ENCODE measurements around the gene ANTXR1. TPM values are rescaled to one million over a fixed set of nuclear protein-coding genes. Genes with fewer than 3 reads are reported as not detected.
"Not testable (repeated sequence)": the region's sequence is repeated elsewhere in the genome, so short reads cannot be mapped to it uniquely, and the experiment has no call there.

The ANTXR1 gene
- polyA plus RNA-seq, 3 donors from 2014 or later = not detected

DNA sequence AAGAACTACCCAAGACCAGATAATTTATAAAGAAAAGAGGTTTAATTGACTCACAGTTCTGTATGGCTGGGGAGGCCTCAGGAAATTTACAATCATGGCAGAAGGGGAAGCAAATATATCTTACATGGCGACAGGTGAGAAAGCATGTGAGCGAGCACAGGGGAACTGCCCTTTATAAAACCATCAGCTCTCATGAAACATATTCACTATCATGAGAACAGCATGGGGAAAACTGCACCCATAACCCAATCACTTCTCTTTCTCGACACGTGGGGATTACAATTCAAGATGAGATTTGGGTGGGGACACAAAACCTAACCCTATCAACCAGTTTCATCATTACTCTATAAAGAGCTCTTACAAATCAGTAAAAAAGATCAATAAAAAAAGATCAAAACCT is 222.9 kb downstream of the ANTXR1 start:
- peaks cover 5 to 23% (median 6%) of the 10 kb centered on the region in 3 donors for H3K27me3 Mint-ChIP-seq (ENCODE audit: low read depth in 3 of 3)

DNA sequence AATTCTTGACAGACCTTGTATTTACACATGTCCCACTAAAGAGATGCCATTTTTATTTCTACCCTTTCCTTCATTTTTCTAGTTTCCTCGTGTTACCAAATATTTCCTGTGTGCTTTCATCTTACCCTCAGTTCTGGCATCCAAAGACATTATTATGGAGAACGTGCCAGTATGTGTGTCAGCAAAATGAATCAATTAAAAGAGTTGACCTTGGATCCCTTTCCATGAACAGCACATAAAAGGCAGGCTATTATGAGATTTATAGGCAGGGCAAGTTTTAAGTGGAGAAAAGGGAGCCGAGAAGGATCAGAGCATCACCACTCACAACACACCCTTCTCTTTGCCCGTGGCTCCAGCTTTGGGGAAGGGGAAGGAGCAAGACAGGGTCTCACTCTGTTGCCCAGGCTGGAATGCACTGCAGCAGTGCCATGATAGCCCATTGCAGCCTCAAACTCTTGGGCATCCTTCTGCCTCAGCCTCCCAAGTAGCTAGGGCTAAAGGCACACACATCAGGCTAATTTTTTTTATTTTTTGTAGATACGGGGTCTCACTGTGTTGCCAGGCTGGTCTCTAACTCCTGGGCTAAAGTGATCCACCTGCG is 224.2 kb downstream of the ANTXR1 start:
- Mint-ChIP-seq H3K9me3 (no peaks in the 10 kb centered on the region), H3K27me3 (ENCODE audit: low read depth in 3 of 3) (peaks cover 0 to 17% (median 2%) of the 10 kb centered on the region in 3 donors), H3K36me3 (no peaks in the 10 kb centered on the region), H3K27ac (no peak overlapping the region), H3K4me3 (no peak overlapping the region), H3K4me1 (no peaks in the 10 kb centered on the region)
- DNase-seq = no peak

More for the DNA sequence above, 222.9 kb downstream of the ANTXR1 start:
- not testable (repeated sequence) for H3K36me3 Mint-ChIP-seq, DNase-seq, H3K27ac Mint-ChIP-seq, H3K4me3 Mint-ChIP-seq, H3K9me3 Mint-ChIP-seq, H3K4me1 Mint-ChIP-seq

- no peak overlapping the region for H3K27ac Mint-ChIP-seq
- H3K4me3 Mint-ChIP-seq = no peak overlapping the region
- no peaks in the 10 kb centered on the region for H3K36me3 Mint-ChIP-seq
- no peaks in the 10 kb centered on the region for H3K9me3 Mint-ChIP-seq
- no peaks in the 10 kb centered on the region for H3K4me1 Mint-ChIP-seq
- H3K27me3 Mint-ChIP-seq (ENCODE audit: low read depth in 3 of 3) = peaks cover 0 to 15% (median 2%) of the 10 kb centered on the region in 3 donors
- DNase-seq = no peak
These were observed 225.6 kb downstream of the ANTXR1 start for GRCh38 chr2:69238449-69239031.

DNA sequence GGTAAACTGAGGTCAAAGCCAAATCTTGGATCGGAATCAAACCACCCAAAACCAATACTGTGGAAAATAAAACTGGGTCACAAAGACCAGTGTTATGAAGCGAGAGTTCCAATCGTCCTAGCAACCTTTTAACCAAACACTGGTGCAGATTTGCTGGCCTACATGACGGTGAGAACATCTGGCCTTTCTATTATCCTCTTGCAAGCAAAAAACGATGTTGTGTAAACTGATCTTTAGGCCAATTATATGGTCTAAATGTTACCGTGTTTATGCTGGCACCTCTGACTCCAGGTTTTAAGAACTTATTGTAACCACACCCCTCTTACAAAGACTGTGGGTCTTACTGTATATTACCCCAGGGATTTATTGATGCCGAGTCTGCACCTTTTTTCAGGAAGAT is 228.1 kb downstream of the ANTXR1 start:
- H3K4me3 Mint-ChIP-seq = no peak overlapping the region
- no peaks in the 10 kb centered on the region for H3K36me3 Mint-ChIP-seq
- DNase-seq = no peak
- H3K9me3 Mint-ChIP-seq = no peaks in the 10 kb centered on the region
- H3K27me3 Mint-ChIP-seq (ENCODE audit: low read depth in 3 of 3) = peaks cover 0 to 8% (median 3%) of the 10 kb centered on the region in 3 donors
- H3K27ac Mint-ChIP-seq = no peak overlapping the region
- H3K4me1 Mint-ChIP-seq = no peaks in the 10 kb centered on the region

GRCh38 chr2:69241664-69242514 is 228.9 kb downstream of the ANTXR1 start:
- H3K27me3 Mint-ChIP-seq (ENCODE audit: low read depth in 3 of 3) = peaks cover 2 to 8% (median 3%) of the 10 kb centered on the region in 3 donors
- no peak for DNase-seq
- H3K9me3 Mint-ChIP-seq = no peaks in the 10 kb centered on the region
- H3K27ac Mint-ChIP-seq = no peak overlapping the region
- no peaks in the 10 kb centered on the region for H3K36me3 Mint-ChIP-seq
- no peaks in the 10 kb centered on the region for H3K4me1 Mint-ChIP-seq
- H3K4me3 Mint-ChIP-seq = no peak overlapping the region

- Mint-ChIP-seq H3K4me3 (no peak overlapping the region), H3K9me3 (peaks cover 0 to 3% (median 0%) of the 10 kb centered on the region in 6 donors), H3K4me1 (no peaks in the 10 kb centered on the region), H3K36me3 (no peaks in the 10 kb centered on the region), H3K27me3 (ENCODE audit: low read depth in 3 of 3) (peaks cover 2 to 10% (median 3%) of the 10 kb centered on the region in 3 donors), H3K27ac (no peak overlapping the region)
- DNase-seq = no peak
These were observed 229.7 kb downstream of the ANTXR1 start for GRCh38 chr2:69242651-69243051.

GRCh38 chr2:69243652-69244051 is 230.7 kb downstream of the ANTXR1 start:
- peaks cover 0 to 3% (median 0%) of the 10 kb centered on the region in 6 donors for H3K9me3 Mint-ChIP-seq
- H3K27me3 Mint-ChIP-seq (ENCODE audit: low read depth in 3 of 3) = peaks cover 2 to 10% (median 3%) of the 10 kb centered on the region in 3 donors
- DNase-seq = no peak

GRCh38 chr2:69244882-69245281 is 231.9 kb downstream of the ANTXR1 start:
- peaks cover 0 to 3% (median 0%) of the 10 kb centered on the region in 6 donors for H3K9me3 Mint-ChIP-seq

More at GRCh38 chr2:69243652-69244051, 230.7 kb downstream of the ANTXR1 start:
- Mint-ChIP-seq H3K27ac (no peak overlapping the region), H3K4me3 (no peak overlapping the region), H3K36me3 (no peaks in the 10 kb centered on the region), H3K4me1 (no peaks in the 10 kb centered on the region)

GRCh38 chr2:69247583-69247982 is 234.6 kb downstream of the ANTXR1 start:
- no peak for DNase-seq
- peaks cover 4 to 13% (median 6%) of the 10 kb centered on the region in 3 donors for H3K27me3 Mint-ChIP-seq (ENCODE audit: low read depth in 3 of 3)
- H3K4me3 Mint-ChIP-seq = no peak overlapping the region
- no peak overlapping the region for H3K27ac Mint-ChIP-seq
- no peaks in the 10 kb centered on the region for H3K4me1 Mint-ChIP-seq
- H3K36me3 Mint-ChIP-seq = no peaks in the 10 kb centered on the region
- peaks cover 0 to 3% (median 0%) of the 10 kb centered on the region in 6 donors for H3K9me3 Mint-ChIP-seq

More at GRCh38 chr2:69244882-69245281, 231.9 kb downstream of the ANTXR1 start:
- no peak overlapping the region for H3K4me3 Mint-ChIP-seq
- no peak for DNase-seq
- H3K4me1 Mint-ChIP-seq = no peaks in the 10 kb centered on the region
- no peaks in the 10 kb centered on the region for H3K36me3 Mint-ChIP-seq
- H3K27ac Mint-ChIP-seq = no peak overlapping the region
- H3K27me3 Mint-ChIP-seq (ENCODE audit: low read depth in 3 of 3) = peaks cover 2 to 10% (median 4%) of the 10 kb centered on the region in 3 donors

DNA sequence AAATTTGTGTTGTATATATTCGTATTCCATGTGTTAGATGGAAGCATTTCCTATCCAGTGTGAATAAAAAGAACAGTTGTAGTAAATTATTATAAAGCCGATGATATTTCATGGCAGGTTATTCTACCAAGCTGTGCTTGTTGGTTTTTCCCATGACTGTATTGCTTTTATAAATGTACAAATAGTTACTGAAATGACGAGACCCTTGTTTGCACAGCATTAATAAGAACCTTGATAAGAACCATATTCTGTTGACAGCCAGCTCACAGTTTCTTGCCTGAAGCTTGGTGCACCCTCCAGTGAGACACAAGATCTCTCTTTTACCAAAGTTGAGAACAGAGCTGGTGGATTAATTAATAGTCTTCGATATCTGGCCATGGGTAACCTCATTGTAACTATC is 235.3 kb downstream of the ANTXR1 start:
- peaks cover 0 to 3% (median 0%) of the 10 kb centered on the region in 6 donors for H3K9me3 Mint-ChIP-seq
- peaks cover 4 to 12% (median 6%) of the 10 kb centered on the region in 3 donors for H3K27me3 Mint-ChIP-seq (ENCODE audit: low read depth in 3 of 3)
- H3K4me1 Mint-ChIP-seq = no peaks in the 10 kb centered on the region
- DNase-seq = no peak
- H3K36me3 Mint-ChIP-seq = no peaks in the 10 kb centered on the region
- no peak overlapping the region for H3K4me3 Mint-ChIP-seq
- H3K27ac Mint-ChIP-seq = no peak overlapping the region

GRCh38 chr2:69250981-69251380 is 238.0 kb downstream of the ANTXR1 start:
- DNase-seq = no peak
- H3K27ac Mint-ChIP-seq = no peak overlapping the region
- peaks cover 0 to 3% (median 0%) of the 10 kb centered on the region in 6 donors for H3K9me3 Mint-ChIP-seq
- no peaks in the 10 kb centered on the region for H3K36me3 Mint-ChIP-seq
- H3K27me3 Mint-ChIP-seq (ENCODE audit: low read depth in 3 of 3) = peaks cover 5 to 18% (median 6%) of the 10 kb centered on the region in 3 donors
- H3K4me3 Mint-ChIP-seq = no peak overlapping the region
- H3K4me1 Mint-ChIP-seq = no peaks in the 10 kb centered on the region

GRCh38 chr2:69251943-69252342 is 239.0 kb downstream of the ANTXR1 start:
- H3K27ac Mint-ChIP-seq = no peak overlapping the region
- no peaks in the 10 kb centered on the region for H3K4me1 Mint-ChIP-seq
- no peaks in the 10 kb centered on the region for H3K36me3 Mint-ChIP-seq
- no peak overlapping the region for H3K4me3 Mint-ChIP-seq
- H3K9me3 Mint-ChIP-seq = peaks cover 0 to 3% (median 0%) of the 10 kb centered on the region in 6 donors
- no peak for DNase-seq
- peaks cover 4 to 17% (median 7%) of the 10 kb centered on the region in 3 donors for H3K27me3 Mint-ChIP-seq (ENCODE audit: low read depth in 3 of 3)

- Mint-ChIP-seq H3K27me3 (ENCODE audit: low read depth in 3 of 3) (peaks cover 4 to 15% (median 7%) of the 10 kb centered on the region in 3 donors), H3K4me3 (no peak overlapping the region), H3K36me3 (no peaks in the 10 kb centered on the region), H3K9me3 (peaks cover 0 to 9% (median 1%) of the 10 kb centered on the region in 6 donors), H3K4me1 (no peaks in the 10 kb centered on the region), H3K27ac (no peak overlapping the region)
- DNase-seq = no peak
These were observed 240.1 kb downstream of the ANTXR1 start for GRCh38 chr2:69253112-69253511.

Measured in immature natural killer cell (primary cell).